ENCODE data around the gene CASS4. TPM values are rescaled to one million over a fixed set of nuclear protein-coding genes. Genes with fewer than 3 reads are reported as not detected.

Gene CASS4
- total and polyA plus RNA-seq, 9 of the 15 experiments (the other 6 are each of a cell fraction or from before 2014, with no cell fraction given), result 8.1 to 53.8 (median 26.7) TPM

GRCh38 chr20:56362833-56363413, 49.1 kb upstream of the CASS4 start (continued):
- peak; percentile 9; the same call in 1 of the 2 replicates for TF ChIP-seq TCF7L2 (IDR thresholded peaks at IDR 0.05; ENCODE audit: low read depth, low read length)
- no peak for TF ChIP-seq JUNB (CRISPR knock-in tag; conservative IDR thresholded peaks at IDR 0.05)
- TF ChIP-seq ZNF311 (CRISPR knock-in tag; IDR thresholded peaks at IDR 0.05), result peak; percentile 62; the same call in 1 of the 2 replicates
- TF ChIP-seq SPI1 (IDR thresholded peaks at IDR 0.05; ENCODE audit: borderline replicate concordance, low read depth, low read length), result no peak
- TF ChIP-seq ZNF165 (CRISPR knock-in tag; IDR thresholded peaks at IDR 0.05; ENCODE audit: borderline replicate concordance), result no peak
- TF ChIP-seq ARID3A (IDR thresholded peaks at IDR 0.05; ENCODE audit: borderline replicate concordance, low read depth, low read length), result no peak
- peak; percentile 86; the same call in 1 of the 2 replicates for TF ChIP-seq ZBED1 (IDR thresholded peaks at IDR 0.05)
- no peak for TF ChIP-seq RFX7 (CRISPR knock-in tag; IDR thresholded peaks at IDR 0.05)
- TF ChIP-seq, protein P1, sequence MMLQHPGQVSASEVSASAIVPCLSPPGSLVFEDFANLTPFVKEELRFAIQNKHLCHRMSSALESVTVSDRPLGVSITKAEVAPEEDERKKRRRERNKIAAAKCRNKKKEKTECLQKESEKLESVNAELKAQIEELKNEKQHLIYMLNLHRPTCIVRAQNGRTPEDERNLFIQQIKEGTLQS (IDR thresholded peaks at IDR 0.05), result peak; percentile 80
- TF ChIP-seq, protein P1 (CRISPR knock-in tag; conservative IDR thresholded peaks at IDR 0.05), result no peak; the same call in 1 of the 2 replicates
- peak; percentile 72; the same call in 1 of the 2 replicates for TF ChIP-seq KLF13 (tag; IDR thresholded peaks at IDR 0.05; ENCODE audit: borderline replicate concordance, low read depth)
- TF ChIP-seq NR3C1 (CRISPR knock-in tag; IDR thresholded peaks at IDR 0.05), result no peak
- 0 out of 4 replicates have a peak, but pooled peaks of 1 of the 2 experiments have one; percentile 8 for TF ChIP-seq NRF1 (conservative IDR thresholded peaks at IDR 0.05 in 1 of 2, IDR thresholded peaks at IDR 0.05 in 1 of 2)
- TF ChIP-seq, protein P2, sequence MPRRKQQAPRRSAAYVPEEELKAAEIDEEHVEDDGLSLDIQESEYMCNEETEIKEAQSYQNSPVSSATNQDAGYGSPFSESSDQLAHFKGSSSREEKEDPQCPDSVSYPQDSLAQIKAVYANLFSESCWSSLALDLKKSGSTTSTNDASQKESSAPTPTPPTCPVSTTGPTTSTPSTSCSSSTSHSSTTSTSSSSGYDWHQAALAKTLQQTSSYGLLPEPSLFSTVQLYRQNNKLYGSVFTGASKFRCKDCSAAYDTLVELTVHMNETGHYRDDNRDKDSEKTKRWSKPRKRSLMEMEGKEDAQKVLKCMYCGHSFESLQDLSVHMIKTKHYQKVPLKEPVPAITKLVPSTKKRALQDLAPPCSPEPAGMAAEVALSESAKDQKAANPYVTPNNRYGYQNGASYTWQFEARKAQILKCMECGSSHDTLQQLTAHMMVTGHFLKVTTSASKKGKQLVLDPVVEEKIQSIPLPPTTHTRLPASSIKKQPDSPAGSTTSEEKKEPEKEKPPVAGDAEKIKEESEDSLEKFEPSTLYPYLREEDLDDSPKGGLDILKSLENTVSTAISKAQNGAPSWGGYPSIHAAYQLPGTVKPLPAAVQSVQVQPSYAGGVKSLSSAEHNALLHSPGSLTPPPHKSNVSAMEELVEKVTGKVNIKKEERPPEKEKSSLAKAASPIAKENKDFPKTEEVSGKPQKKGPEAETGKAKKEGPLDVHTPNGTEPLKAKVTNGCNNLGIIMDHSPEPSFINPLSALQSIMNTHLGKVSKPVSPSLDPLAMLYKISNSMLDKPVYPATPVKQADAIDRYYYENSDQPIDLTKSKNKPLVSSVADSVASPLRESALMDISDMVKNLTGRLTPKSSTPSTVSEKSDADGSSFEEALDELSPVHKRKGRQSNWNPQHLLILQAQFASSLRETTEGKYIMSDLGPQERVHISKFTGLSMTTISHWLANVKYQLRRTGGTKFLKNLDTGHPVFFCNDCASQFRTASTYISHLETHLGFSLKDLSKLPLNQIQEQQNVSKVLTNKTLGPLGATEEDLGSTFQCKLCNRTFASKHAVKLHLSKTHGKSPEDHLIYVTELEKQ (CRISPR knock-in tag; IDR thresholded peaks at IDR 0.05), result no peak
- no peak for TF ChIP-seq IRF2 (CRISPR knock-in tag; IDR thresholded peaks at IDR 0.05)
- no peak for TF ChIP-seq ZBTB26 (CRISPR knock-in tag; IDR thresholded peaks at IDR 0.05)
- no peak for TF ChIP-seq E2F4 (CRISPR knock-in tag; IDR thresholded peaks at IDR 0.05; ENCODE audit: low read depth)
- no peak for TF ChIP-seq ZNF75A (CRISPR knock-in tag; IDR thresholded peaks at IDR 0.05)
